T-helper 2 cell treated with Interferon-gamma antibody and Interleukin-4, amounts not matched to agents 5 μg/mL and 100 μg/mL, for 36 hours (primary cell): Measurements from ENCODE around the gene AKNA.

ENCODE experiments used
- DNase-seq: peaks from one replicate; pipeline ENCODE4 v3.0.0; 2021; ENCODE audit warnings: low spot score
- H3K27ac Mint-ChIP-seq: one replicate; pipeline ENCODE4 v1.8.0; 2021; ENCODE audit warnings: mild to moderate bottlenecking, mixed read lengths
- H3K27me3 Mint-ChIP-seq: one replicate; pipeline ENCODE4 v1.8.0; 2021; ENCODE audit warnings: low read depth, mixed read lengths
- H3K36me3 Mint-ChIP-seq: one replicate; pipeline ENCODE4 v1.8.0; 2021; ENCODE audit warnings: low read depth, mixed read lengths
- H3K4me1 Mint-ChIP-seq: one replicate; pipeline ENCODE4 v1.8.0; 2021; ENCODE audit warnings: low read depth, mixed read lengths
- H3K4me3 Mint-ChIP-seq: one replicate; pipeline ENCODE4 v1.8.0; 2022; ENCODE audit warnings: mild to moderate bottlenecking, moderate library complexity, mixed read lengths
- H3K9me3 Mint-ChIP-seq: one replicate; pipeline ENCODE4 v1.8.0; 2021; ENCODE audit warnings: mixed read lengths

Gene AKNA

DNA sequence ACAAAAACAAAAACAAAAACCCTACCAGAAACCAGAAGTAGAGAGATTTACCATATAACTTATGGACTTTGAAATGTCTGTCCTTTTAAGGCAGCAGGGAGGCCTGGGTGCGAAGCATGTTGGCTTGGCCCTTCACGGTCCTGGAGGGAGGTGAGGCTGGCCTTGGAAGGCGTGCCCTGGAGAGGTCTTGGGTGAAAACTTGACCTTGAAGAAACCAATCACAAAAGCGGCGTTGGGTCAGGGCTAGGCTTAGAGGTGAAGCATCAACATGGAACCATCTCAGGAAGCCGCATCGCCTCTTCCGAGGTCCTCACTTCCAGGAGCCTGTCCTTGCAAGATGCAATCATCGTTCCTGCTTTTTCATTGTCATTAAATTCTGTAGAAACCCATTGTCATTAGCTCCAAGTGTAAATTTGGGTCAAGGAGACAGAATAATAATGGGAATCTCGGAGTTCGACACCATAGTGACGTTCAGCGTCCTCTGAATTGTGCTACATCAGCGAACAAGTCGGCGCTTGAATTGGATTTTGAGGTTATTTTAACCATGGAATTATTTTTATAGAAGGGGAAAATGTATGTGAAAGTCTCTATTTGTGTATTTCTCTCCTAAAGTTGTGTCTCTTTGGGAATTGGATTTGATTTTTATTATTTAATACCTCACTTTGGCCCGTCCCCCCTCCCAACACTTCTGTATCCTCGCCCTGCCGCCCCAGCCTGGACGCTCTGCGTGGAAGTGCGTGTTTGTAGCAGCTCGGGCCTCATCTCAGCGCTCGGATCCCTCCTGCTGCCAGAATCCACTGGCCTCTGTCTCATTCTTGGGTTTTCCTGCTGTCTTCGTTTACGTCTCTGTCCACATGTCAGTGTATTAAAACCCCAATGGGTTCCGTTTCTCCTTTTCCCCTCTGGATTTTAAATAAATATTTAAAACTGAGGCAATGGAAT is 75.9 kb downstream of the AKNA start:
- H3K36me3 Mint-ChIP-seq: no peaks in the 10 kb centered on the region
- DNase-seq: no peak
- H3K27me3 Mint-ChIP-seq: no peaks in the 10 kb centered on the region
- no peak overlapping the region for H3K4me3 Mint-ChIP-seq
- H3K4me1 Mint-ChIP-seq: no peaks in the 10 kb centered on the region
- H3K9me3 Mint-ChIP-seq: no peaks in the 10 kb centered on the region
- no peak overlapping the region for H3K27ac Mint-ChIP-seq

- H3K4me1 Mint-ChIP-seq: no peaks in the 10 kb centered on the region
- no peak overlapping the region for H3K27ac Mint-ChIP-seq
- H3K27me3 Mint-ChIP-seq: no peaks in the 10 kb centered on the region
- no peaks in the 10 kb centered on the region for H3K9me3 Mint-ChIP-seq
- DNase-seq: no peak
- no peaks in the 10 kb centered on the region for H3K36me3 Mint-ChIP-seq
- H3K4me3 Mint-ChIP-seq: no peak overlapping the region
Measured at GRCh38 chr9:114310471-114311450, 77.0 kb downstream of the AKNA start.

GRCh38 chr9:114309096-114309495 is 78.7 kb downstream of the AKNA start:
- Mint-ChIP-seq H3K4me1 (no peaks in the 10 kb centered on the region), H3K9me3 (no peaks in the 10 kb centered on the region), H3K27ac (no peak overlapping the region), H3K36me3 (no peaks in the 10 kb centered on the region), H3K27me3 (no peaks in the 10 kb centered on the region), H3K4me3 (no peak overlapping the region)
- DNase-seq: no peak

GRCh38 chr9:114308361-114308950 is 79.3 kb downstream of the AKNA start:
- H3K36me3 Mint-ChIP-seq: no peaks in the 10 kb centered on the region
- no peak overlapping the region for H3K4me3 Mint-ChIP-seq
- no peaks in the 10 kb centered on the region for H3K4me1 Mint-ChIP-seq
- H3K27me3 Mint-ChIP-seq: no peaks in the 10 kb centered on the region
- no peak for DNase-seq
- no peak overlapping the region for H3K27ac Mint-ChIP-seq
- no peaks in the 10 kb centered on the region for H3K9me3 Mint-ChIP-seq

DNA sequence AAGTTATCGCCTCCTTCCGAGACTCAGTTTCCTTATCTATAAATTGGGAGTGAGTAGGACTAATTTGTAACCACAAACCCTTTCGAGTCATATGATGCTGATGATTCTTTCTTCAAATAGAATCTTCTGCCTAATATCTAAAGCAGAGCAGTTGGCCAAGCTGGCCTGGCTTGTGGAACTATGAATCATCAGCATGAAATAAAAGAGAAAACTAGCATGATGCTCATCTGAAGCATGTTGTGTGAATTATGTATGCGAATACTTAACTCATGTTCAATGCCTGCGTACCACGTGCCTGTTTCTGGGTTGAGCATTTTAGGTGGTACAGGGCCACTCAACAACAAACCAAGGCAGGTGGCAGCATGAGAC is 79.9 kb downstream of the AKNA start:
- no peaks in the 10 kb centered on the region for H3K4me1 Mint-ChIP-seq
- H3K36me3 Mint-ChIP-seq: no peaks in the 10 kb centered on the region
- no peak overlapping the region for H3K27ac Mint-ChIP-seq
- no peak overlapping the region for H3K4me3 Mint-ChIP-seq
- no peak for DNase-seq
- no peaks in the 10 kb centered on the region for H3K9me3 Mint-ChIP-seq
- H3K27me3 Mint-ChIP-seq: no peaks in the 10 kb centered on the region

- Mint-ChIP-seq H3K4me1 (no peaks in the 10 kb centered on the region), H3K9me3 (no peaks in the 10 kb centered on the region), H3K36me3 (no peaks in the 10 kb centered on the region), H3K27ac (no peak overlapping the region), H3K4me3 (no peak overlapping the region), H3K27me3 (no peaks in the 10 kb centered on the region)
- no peak for DNase-seq
Measured at GRCh38 chr9:114304416-114305188, 83.2 kb downstream of the AKNA start.

GRCh38 chr9:114303977-114304376 is 83.8 kb downstream of the AKNA start:
- Mint-ChIP-seq H3K36me3 (no peaks in the 10 kb centered on the region), H3K27ac (no peak overlapping the region), H3K27me3 (no peaks in the 10 kb centered on the region), H3K4me3 (no peak overlapping the region), H3K9me3 (no peaks in the 10 kb centered on the region), H3K4me1 (no peaks in the 10 kb centered on the region)
- no peak for DNase-seq

DNA sequence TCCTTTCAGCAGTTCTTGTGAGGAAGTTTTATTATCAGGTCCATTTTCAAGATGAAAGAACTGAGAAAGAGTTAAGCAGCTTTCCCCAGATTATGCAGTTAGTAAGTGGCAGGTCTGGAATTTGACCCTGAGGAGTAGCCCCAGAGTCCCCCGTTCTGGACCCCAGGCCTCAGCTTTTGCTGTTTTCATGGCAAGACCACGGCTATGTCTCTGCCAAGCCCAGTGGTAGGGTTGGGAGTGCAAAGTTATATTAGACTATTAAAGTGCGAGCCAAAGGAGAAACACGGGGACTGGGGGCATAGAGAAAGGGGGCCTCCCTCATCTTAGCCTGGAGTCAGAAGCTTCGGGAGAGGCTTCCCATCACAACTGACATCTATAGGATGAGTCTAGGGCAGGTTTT is 84.2 kb downstream of the AKNA start:
- Mint-ChIP-seq H3K27ac (no peak overlapping the region), H3K4me1 (no peaks in the 10 kb centered on the region), H3K27me3 (no peaks in the 10 kb centered on the region), H3K4me3 (no peak overlapping the region), H3K36me3 (no peaks in the 10 kb centered on the region), H3K9me3 (no peaks in the 10 kb centered on the region)
- DNase-seq: no peak

DNA sequence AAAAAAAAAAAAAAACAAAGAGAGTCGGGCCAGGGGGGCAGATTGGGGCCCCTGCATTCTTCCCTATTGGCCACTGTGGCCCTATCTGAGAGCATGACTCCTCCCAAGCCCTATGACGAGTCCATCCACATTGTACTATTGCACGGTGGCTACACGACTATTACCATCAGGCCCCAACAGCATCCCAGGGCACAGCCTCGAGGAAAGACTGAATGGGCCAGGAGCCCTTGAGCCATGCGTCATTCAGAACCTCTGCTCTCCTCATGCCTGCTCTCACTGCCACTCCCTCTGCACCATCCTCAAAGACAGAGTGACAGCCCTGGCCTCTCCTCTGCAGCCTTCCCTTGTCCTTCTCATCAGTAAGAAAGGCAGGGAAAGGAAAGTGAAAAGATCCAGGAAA is 85.1 kb downstream of the AKNA start:
- H3K27me3 Mint-ChIP-seq: no peaks in the 10 kb centered on the region
- H3K4me1 Mint-ChIP-seq: no peaks in the 10 kb centered on the region
- no peaks in the 10 kb centered on the region for H3K36me3 Mint-ChIP-seq
- H3K27ac Mint-ChIP-seq: no peak overlapping the region
- H3K4me3 Mint-ChIP-seq: no peak overlapping the region
- no peaks in the 10 kb centered on the region for H3K9me3 Mint-ChIP-seq
- no peak for DNase-seq

- no peaks in the 10 kb centered on the region for H3K27me3 Mint-ChIP-seq
- H3K4me1 Mint-ChIP-seq: no peaks in the 10 kb centered on the region
- no peak for DNase-seq
Measured at GRCh38 chr9:114301798-114302565, 85.8 kb downstream of the AKNA start.

GRCh38 chr9:114300846-114301797 is 86.7 kb downstream of the AKNA start:
- Mint-ChIP-seq H3K27me3 (no peaks in the 10 kb centered on the region), H3K27ac (no peak overlapping the region), H3K36me3 (no peaks in the 10 kb centered on the region), H3K4me3 (no peak overlapping the region), H3K4me1 (no peaks in the 10 kb centered on the region), H3K9me3 (no peaks in the 10 kb centered on the region)
- no peak for DNase-seq

More at GRCh38 chr9:114301798-114302565, 85.8 kb downstream of the AKNA start:
- no peaks in the 10 kb centered on the region for H3K9me3 Mint-ChIP-seq
- no peak overlapping the region for H3K27ac Mint-ChIP-seq
- H3K36me3 Mint-ChIP-seq: no peaks in the 10 kb centered on the region
- no peak overlapping the region for H3K4me3 Mint-ChIP-seq
